Sigmoid colon (tissue), 7 donors: ENCODE measurements around the gene ZNF740. TPM values are rescaled to one million over a fixed set of nuclear protein-coding genes. Genes with fewer than 3 reads are reported as not detected.
A peak's percentile ranks its signal among the peaks of the same experiment; 100 is the strongest.

Experiments used
- DNase-seq: peaks from one replicate; pipeline ENCODE4 v3.0.0-alpha.2; 2019
- H3K27ac ChIP-seq, 4 donors: fragments of 200-600 bp; sonication (generic); one replicate each; pipeline ENCODE4 v1.5.1; 2016 to 2019; ENCODE audit warnings: mild to moderate bottlenecking in 1 of 4
- H3K27me3 ChIP-seq, 3 donors: fragments of 200-600 bp; sonication (generic); one replicate each; pipeline ENCODE4 v1.5.1; 2019; ENCODE audit warnings: mild to moderate bottlenecking in 1 of 3
- H3K36me3 ChIP-seq, 4 donors: fragments of 200-600 bp; sonication (generic); one replicate each; pipeline ENCODE4 v1.5.1; 2016 to 2019
- H3K4me1 ChIP-seq, 4 donors: fragments of 200-600 bp; sonication (generic); one replicate each; pipeline ENCODE4 v1.5.1; 2017 to 2019
- H3K4me3 ChIP-seq, 4 donors: fragments of 200-600 bp; sonication (generic); one replicate each; pipeline ENCODE4 v1.5.1; 2017 to 2019; ENCODE audit warnings: mild to moderate bottlenecking in 2 of 4, moderate library complexity in 1 of 4
- H3K9me3 ChIP-seq, 4 donors: fragments of 200-600 bp in 3 of 4; sonication (generic) in 3 of 4; one replicate each; pipeline versions ENCODE4 v1.5.1 to v1.6.1; 2013 to 2019
- EP300 ChIP-seq, 4 donors: sonication (generic); formaldehyde crosslinking; IDR thresholded peaks; one replicate each; pipeline ENCODE4 v1.6.1; 2017; ENCODE audit warnings: antibody characterized with exemption in 4 of 4
- POLR2A ChIP-seq, 2 donors: fragments of 450-650 bp; IDR thresholded peaks; one replicate each; pipeline ENCODE4 v1.6.1; 2016; ENCODE audit warnings: antibody characterized with exemption in 2 of 2, mild to moderate bottlenecking in 2 of 2, moderate library complexity in 2 of 2
- POLR2AphosphoS5 ChIP-seq, 4 donors: sonication (generic); formaldehyde crosslinking; IDR thresholded peaks; one replicate each; pipeline ENCODE4 v1.6.1; 2017; ENCODE audit warnings: antibody characterized with exemption in 4 of 4
- WGBS, 2 donors: extraction: QIAGEN DNeasy Blood & Tissue Kit; methylation state at CpG; one replicate each; pipeline ENCODE4 v1.1.7; 2013; 5-methylcytosine and 5-hydroxymethylcytosine counted together
- intact Hi-C: fragments of 100-400 bp; cut with DNase I; formaldehyde crosslinking; loops from one replicate; pipeline ENCODE4 v1.15.1; 2023
- polyA plus RNA-seq, 3 donors: library from polyadenylated mRNA; stranded (reverse); fragments of 200-250 nt; gene quantifications; one replicate each; pipeline ENCODE4 v1.2.3, GENCODE V29; 2013
- total RNA-seq, 4 donors: library from RNA; depleted of rRNA; stranded (reverse); fragments of >200 nt; gene quantifications; one replicate each; pipeline ENCODE4 v1.1.0, GENCODE V29; 2016
- TF ChIP-seq, protein P1 (sequence below), 4 experiments: fragments of 450-650 bp in 3 of 4; fragments of 200-600 bp in 1 of 4; IDR thresholded peaks; one replicate each; pipeline ENCODE4 v1.5.1; 2016 to 2019; ENCODE audit warnings: antibody characterized with exemption in 4 of 4, mild to moderate bottlenecking in 3 of 4, moderate library complexity in 2 of 4
- donor health status: healthy with polysubstance abuse.
- donor health status: Bipolar disorder and iron deficiency.
- donor health status: healthy.

The ZNF740 gene
- total RNA-seq (10 to 100 TPM; 10.3 to 16.6 (median 15.8) TPM), polyA plus RNA-seq (10 to 100 TPM in 1 of 3 donors, 1 to 10 TPM in 2; 2.3 to 12.0 (median 2.4) TPM)

DNA sequence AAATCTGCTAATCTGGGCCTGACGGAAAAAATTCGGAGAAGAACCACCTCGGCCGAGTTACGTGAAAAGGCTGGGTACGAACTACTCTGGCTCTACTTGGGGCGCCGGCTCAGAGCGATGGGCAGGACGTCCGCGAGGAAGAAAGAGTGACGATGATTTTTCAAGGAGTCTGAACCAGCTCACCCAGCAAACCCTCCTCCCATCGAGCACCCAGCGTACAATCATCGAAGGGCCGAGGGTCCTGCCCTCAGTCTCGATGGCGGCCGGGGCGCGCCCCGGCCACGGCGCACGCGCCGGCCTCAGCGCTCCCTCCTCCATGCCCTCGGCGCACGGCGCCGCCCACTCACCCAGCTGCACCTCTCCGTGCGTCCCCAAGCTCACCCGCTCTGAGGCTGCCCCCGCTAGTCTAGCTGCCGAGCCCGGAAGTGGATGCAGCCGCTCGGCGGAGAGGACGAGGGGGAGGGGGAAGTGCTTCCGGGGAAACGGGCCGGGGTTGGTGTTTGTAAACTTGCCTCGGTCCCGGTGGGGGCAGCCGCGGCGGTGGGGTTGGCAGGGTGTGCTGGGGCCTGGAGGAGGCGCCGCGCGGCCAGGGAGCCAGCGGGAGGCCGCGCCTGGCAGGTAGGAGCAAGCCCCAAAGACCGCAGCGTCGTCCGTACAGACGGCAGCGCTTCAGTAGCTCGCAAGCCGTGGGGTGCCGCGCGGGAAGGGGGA, at the start of gene ZNF740, which contains the start of gene CSAD:
ZNF740 (plus strand) TSS at position 503 of the 711 bp plus-strand sequence. CDS start 1,262 bp downstream, outside the sequence.
CSAD (minus strand) TSS at position 706 of the 711 bp plus-strand sequence. CDS start 7,455 bp downstream, outside the sequence.
- Histone ChIP-seq H3K27me3 (no peaks in the 10 kb centered on the region), H3K27ac (peak within 1 kb of the TSS; percentile 90 to 96 (median 94)), H3K9me3 (no peaks in the 10 kb centered on the region), H3K4me3 (peak within 1 kb of the TSS; percentile 52 to 82 (median 78)), H3K4me1 (peaks cover 0 to 53% (median 47%) of the 10 kb centered on the region in 4 donors), H3K36me3 (peaks cover 11 to 37% (median 14%) of the 10 kb centered on the region in 4 donors)
- intact Hi-C loops: no loop called here
- peak; percentile 55 to 89 (median 86) for TF ChIP-seq POLR2AphosphoS5 (IDR thresholded peaks at IDR 0.05)
- TF ChIP-seq, protein P1, sequence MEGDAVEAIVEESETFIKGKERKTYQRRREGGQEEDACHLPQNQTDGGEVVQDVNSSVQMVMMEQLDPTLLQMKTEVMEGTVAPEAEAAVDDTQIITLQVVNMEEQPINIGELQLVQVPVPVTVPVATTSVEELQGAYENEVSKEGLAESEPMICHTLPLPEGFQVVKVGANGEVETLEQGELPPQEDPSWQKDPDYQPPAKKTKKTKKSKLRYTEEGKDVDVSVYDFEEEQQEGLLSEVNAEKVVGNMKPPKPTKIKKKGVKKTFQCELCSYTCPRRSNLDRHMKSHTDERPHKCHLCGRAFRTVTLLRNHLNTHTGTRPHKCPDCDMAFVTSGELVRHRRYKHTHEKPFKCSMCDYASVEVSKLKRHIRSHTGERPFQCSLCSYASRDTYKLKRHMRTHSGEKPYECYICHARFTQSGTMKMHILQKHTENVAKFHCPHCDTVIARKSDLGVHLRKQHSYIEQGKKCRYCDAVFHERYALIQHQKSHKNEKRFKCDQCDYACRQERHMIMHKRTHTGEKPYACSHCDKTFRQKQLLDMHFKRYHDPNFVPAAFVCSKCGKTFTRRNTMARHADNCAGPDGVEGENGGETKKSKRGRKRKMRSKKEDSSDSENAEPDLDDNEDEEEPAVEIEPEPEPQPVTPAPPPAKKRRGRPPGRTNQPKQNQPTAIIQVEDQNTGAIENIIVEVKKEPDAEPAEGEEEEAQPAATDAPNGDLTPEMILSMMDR (IDR thresholded peaks at IDR 0.05): no peak
- peak in 2 of 4 donors; percentile 25 to 48 for TF ChIP-seq EP300 (IDR thresholded peaks at IDR 0.05)
- TF ChIP-seq POLR2A (IDR thresholded peaks at IDR 0.05): peak; percentile 53 to 78
- WGBS, 2 donors: 0% methylated on average over 70 of the region's 70 CpGs
- peak; percentile 99 for DNase-seq

DNA sequence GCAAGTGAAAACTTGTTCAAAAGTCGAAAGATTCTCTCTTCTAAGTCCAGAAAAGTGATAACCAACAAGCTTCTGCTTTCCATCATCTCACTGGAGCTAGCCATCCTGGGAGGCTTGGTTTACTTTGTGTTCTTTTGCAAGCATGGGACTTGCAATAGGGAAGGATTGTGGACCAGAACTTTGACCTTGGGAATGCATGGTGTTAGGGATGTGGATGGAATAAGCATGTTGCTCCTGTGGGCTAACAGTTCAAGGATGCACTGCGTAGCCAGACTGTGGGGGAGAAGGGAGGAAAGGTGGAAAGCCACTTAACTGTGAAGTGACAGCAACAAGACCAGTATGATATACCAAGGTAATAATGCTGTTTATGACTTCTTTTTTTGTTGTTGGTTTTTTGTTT, 48.7 kb upstream of the ZNF740 start:
- no peaks in the 10 kb centered on the region for H3K36me3 ChIP-seq
- H3K27me3 ChIP-seq: no peaks in the 10 kb centered on the region
- DNase-seq: no peak
- H3K9me3 ChIP-seq: peaks cover 0 to 2% (median under 1%) of the 10 kb centered on the region in 4 donors
- TF ChIP-seq POLR2A (IDR thresholded peaks at IDR 0.05): no peak
- no peak for TF ChIP-seq POLR2AphosphoS5 (IDR thresholded peaks at IDR 0.05)
- TF ChIP-seq, protein P1 (IDR thresholded peaks at IDR 0.05): no peak
- TF ChIP-seq EP300 (IDR thresholded peaks at IDR 0.05): no peak
- no peaks in the 10 kb centered on the region for H3K4me1 ChIP-seq
- H3K4me3 ChIP-seq: no peak overlapping the region
- 93% methylated on average over 2 of the region's 2 CpGs for WGBS, 2 donors
- no peak overlapping the region for H3K27ac ChIP-seq
- intact Hi-C loops: no loop called here

DNA sequence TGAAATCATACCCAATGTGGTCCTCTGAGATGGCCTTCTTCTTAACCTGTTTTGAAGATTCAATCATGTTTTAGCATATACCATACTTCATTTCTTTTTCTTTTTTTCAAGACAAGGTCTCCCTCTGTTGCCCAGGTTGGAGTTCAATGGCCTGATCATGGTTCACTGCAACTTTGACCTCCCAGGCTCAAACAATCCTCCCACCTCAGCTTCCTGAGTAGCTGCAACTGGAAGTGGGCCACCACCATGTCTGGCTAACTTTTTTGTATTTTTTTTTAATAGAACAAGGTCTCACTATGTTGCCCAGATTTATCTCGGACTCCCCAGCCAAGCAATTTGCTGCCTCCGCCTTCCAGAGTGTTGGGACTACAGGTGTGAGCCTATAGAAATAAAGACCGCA, 46.8 kb upstream of the ZNF740 start:
- DNase-seq: no peak
- Histone ChIP-seq H3K4me3 (no peak overlapping the region), H3K4me1 (no peaks in the 10 kb centered on the region), H3K36me3 (no peaks in the 10 kb centered on the region), H3K27me3 (no peaks in the 10 kb centered on the region), H3K9me3 (peaks cover 0 to 5% (median 2%) of the 10 kb centered on the region in 4 donors), H3K27ac (no peak overlapping the region)
- intact Hi-C loops: no loop called here
- TF ChIP-seq POLR2A (IDR thresholded peaks at IDR 0.05) (no peak), POLR2AphosphoS5 (IDR thresholded peaks at IDR 0.05) (no peak), EP300 (IDR thresholded peaks at IDR 0.05) (no peak)
- TF ChIP-seq, protein P1 (IDR thresholded peaks at IDR 0.05): no peak
- WGBS, 2 donors: 72 to 95% methylated on average over 3 of the region's 3 CpGs

DNA sequence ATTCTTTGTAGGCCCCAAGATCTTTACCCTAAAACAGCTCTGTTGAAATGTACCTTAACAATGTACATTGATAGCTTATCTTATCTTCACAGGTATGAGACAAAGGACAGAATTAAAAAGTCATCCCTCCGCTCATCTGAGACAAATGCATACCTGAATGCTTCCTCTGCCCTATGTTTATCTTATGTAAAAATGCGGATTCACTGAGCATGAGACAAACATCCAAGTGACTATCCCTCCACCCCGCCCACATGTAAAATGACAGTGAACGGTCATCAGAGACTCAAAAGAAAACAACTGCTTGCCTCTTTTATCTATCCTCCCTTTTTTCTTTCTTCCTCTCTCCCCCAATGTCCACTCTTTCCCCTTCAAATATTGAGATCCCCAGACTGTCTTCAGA, 37.2 kb upstream of the ZNF740 start:
- H3K4me3 ChIP-seq: no peak overlapping the region
- H3K27ac ChIP-seq: no peak overlapping the region
- H3K36me3 ChIP-seq: no peaks in the 10 kb centered on the region
- intact Hi-C loops: no loop called here
- 69 to 87% methylated on average over 4 of the region's 4 CpGs for WGBS, 2 donors
- no peaks in the 10 kb centered on the region for H3K9me3 ChIP-seq
- no peak for TF ChIP-seq POLR2A (IDR thresholded peaks at IDR 0.05)
- H3K4me1 ChIP-seq: no peaks in the 10 kb centered on the region
- H3K27me3 ChIP-seq: no peaks in the 10 kb centered on the region
- no peak for DNase-seq

DNA sequence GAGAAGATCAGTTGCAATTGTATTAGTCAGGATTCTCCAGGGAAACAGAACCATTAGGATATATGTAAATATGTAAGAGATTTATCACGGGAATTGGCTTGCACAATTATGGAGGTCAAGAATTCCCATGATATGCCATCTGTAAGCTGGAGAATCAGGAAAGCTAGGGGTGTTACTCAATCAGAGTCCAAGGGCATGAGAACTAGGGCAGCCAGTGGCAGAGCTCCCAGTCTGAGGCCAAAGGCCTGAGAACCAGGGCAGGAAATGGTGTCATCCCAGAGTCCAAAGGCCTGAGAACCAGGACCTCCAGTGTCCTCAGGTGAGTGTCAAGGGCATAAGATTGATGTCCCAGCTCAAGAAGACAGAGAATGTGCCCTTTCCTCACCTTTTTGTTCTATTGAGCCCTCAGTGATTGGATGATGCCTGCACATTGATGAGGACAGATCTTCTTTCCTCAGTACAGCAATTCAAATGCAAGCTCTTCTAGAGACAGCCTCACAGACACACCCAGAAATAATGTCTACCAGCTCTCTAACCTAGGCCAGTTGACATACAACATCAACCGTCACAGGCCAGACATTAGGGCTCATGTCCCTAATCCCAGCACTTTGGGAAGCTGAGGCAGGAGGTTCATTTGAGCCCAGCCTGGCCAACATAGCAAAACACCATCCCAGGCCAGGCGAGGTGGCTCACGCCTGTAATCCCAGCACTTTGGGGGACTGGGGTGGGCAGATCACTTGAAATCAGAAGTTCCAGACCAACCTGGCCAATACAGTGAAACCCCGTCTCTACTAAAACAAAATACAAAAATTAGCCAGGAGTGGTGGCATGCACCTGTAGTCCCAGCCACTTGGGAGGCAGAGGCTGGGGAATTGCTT, 34.9 kb upstream of the ZNF740 start:
- no peak for DNase-seq
- H3K9me3 ChIP-seq: no peaks in the 10 kb centered on the region
- no peak overlapping the region for H3K4me3 ChIP-seq
- intact Hi-C loops: no loop called here
- no peaks in the 10 kb centered on the region for H3K36me3 ChIP-seq
- no peak overlapping the region for H3K27ac ChIP-seq
- no peaks in the 10 kb centered on the region for H3K27me3 ChIP-seq
- 91 to 93% methylated on average over 5 of the region's 5 CpGs for WGBS, 2 donors
- H3K4me1 ChIP-seq: no peaks in the 10 kb centered on the region
- TF ChIP-seq POLR2AphosphoS5 (IDR thresholded peaks at IDR 0.05) (no peak), POLR2A (IDR thresholded peaks at IDR 0.05) (no peak), EP300 (IDR thresholded peaks at IDR 0.05) (no peak)
- TF ChIP-seq, protein P1 (IDR thresholded peaks at IDR 0.05): no peak
